Measurements from ENCODE around the gene PRDM5. TPM values are rescaled to one million over a fixed set of nuclear protein-coding genes. Genes with fewer than 3 reads are reported as not detected.

PRDM5 gene
- total RNA-seq, 4 donors from 2014 or later = 37.6 to 96.6 (median 52.6) TPM

DNA sequence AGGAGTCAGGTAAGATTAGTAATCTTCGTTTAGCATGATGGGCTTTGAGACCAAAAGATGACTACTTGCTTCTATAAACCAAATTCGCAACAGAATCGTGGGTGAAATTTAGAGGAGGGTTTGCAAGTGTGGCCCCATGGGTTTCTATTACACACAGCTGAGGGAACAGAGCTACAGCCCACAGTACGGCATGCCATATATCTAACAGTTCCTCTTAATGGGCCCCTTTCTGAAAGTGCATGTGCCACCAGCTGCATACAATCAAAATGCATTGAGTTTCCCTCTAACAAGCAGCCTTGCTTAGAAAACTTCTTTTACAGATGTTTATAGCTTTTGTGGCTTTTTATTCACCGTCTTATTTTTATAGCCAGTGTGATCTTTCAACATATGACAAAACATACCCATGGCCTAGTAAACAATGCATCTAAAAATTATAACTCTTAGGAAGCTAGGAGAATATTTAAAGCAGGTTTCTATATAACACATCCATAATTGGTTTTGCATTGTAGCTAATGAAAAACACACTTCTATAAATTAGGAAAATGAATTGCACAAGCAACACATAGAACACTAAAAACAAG, 202.1 kb downstream of the PRDM5 start:
- Histone ChIP-seq H3K27ac (no peak overlapping the region), H3K36me3 (no peaks in the 10 kb centered on the region), H3K4me3 (no peak overlapping the region), H3K4me1 (no peaks in the 10 kb centered on the region), H3K27me3 (no peaks in the 10 kb centered on the region), H3K9me3 (no peaks in the 10 kb centered on the region)
- no peak for TF ChIP-seq POLR2A (IDR thresholded peaks at IDR 0.05)
- TF ChIP-seq, protein P1, sequence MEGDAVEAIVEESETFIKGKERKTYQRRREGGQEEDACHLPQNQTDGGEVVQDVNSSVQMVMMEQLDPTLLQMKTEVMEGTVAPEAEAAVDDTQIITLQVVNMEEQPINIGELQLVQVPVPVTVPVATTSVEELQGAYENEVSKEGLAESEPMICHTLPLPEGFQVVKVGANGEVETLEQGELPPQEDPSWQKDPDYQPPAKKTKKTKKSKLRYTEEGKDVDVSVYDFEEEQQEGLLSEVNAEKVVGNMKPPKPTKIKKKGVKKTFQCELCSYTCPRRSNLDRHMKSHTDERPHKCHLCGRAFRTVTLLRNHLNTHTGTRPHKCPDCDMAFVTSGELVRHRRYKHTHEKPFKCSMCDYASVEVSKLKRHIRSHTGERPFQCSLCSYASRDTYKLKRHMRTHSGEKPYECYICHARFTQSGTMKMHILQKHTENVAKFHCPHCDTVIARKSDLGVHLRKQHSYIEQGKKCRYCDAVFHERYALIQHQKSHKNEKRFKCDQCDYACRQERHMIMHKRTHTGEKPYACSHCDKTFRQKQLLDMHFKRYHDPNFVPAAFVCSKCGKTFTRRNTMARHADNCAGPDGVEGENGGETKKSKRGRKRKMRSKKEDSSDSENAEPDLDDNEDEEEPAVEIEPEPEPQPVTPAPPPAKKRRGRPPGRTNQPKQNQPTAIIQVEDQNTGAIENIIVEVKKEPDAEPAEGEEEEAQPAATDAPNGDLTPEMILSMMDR (IDR thresholded peaks at IDR 0.05) = no peak
- no peak for DNase-seq
- intact Hi-C loops (cut with DNase I; ENCODE audit: low total_unique reads) = no loop called here

DNA sequence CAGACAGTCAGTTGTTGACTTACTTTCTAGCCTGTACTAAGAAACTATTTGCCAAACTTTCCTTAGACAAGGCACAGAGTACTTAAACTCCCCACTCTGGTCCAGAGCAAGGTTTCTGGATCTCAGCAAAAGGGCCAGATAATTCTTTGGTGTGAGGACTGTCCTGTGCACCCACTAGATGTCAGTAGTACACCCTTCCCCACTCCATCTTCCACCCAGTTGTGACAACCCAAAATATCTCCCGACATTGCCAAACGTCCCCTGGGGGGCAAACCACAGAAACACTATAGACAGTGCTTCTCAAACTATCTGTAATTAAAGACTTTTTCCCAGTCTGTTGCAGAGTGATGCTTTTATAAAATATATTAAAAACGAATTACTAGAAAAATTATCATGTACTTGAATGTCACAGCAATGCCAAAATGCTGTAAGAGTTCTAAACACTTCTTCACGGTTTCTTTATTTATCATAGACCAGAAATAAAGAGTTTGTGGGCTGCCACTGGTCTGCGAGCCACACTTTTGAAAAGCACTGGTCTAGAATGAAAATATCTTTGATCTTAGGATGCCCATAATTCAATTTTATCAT, 203.5 kb downstream of the PRDM5 start:
- Histone ChIP-seq H3K27ac (no peak overlapping the region), H3K4me1 (no peaks in the 10 kb centered on the region), H3K36me3 (no peaks in the 10 kb centered on the region), H3K27me3 (no peaks in the 10 kb centered on the region), H3K4me3 (no peak overlapping the region), H3K9me3 (no peaks in the 10 kb centered on the region)
- peak in 1 of 2 donors; percentile 17 for DNase-seq
- intact Hi-C loops (cut with DNase I; ENCODE audit: low total_unique reads) = no loop called here
- TF ChIP-seq, protein P1 (IDR thresholded peaks at IDR 0.05) = peak; percentile 22 to 38 (median 27)
- no peak for TF ChIP-seq POLR2A (IDR thresholded peaks at IDR 0.05)

DNA sequence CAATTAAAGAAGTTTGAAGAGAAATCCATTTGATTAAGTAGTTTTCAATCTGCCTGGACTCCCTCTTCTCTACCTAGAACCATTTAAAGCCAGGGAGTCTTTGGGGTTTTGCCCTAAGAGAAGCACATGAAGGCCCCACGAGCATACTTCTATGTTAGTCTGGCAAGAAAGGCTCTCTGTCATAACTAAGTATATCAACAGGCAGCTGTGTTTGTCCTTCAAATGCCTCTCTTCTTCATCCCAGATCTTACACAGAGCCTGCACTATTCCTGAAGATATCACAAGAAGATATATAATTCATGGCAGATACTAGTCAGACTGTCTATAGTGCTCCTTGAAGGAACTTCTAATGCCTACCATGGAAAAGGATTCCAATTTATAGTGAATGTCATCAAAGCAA, 206.2 kb downstream of the PRDM5 start:
- Histone ChIP-seq H3K9me3 (no peaks in the 10 kb centered on the region), H3K4me1 (no peaks in the 10 kb centered on the region), H3K27me3 (no peaks in the 10 kb centered on the region), H3K36me3 (no peaks in the 10 kb centered on the region), H3K27ac (no peak overlapping the region), H3K4me3 (no peak overlapping the region)
- TF ChIP-seq POLR2A (IDR thresholded peaks at IDR 0.05) = no peak
- TF ChIP-seq, protein P1 (IDR thresholded peaks at IDR 0.05) = no peak
- intact Hi-C loops (cut with DNase I; ENCODE audit: low total_unique reads) = no loop called here
- DNase-seq = no peak

DNA sequence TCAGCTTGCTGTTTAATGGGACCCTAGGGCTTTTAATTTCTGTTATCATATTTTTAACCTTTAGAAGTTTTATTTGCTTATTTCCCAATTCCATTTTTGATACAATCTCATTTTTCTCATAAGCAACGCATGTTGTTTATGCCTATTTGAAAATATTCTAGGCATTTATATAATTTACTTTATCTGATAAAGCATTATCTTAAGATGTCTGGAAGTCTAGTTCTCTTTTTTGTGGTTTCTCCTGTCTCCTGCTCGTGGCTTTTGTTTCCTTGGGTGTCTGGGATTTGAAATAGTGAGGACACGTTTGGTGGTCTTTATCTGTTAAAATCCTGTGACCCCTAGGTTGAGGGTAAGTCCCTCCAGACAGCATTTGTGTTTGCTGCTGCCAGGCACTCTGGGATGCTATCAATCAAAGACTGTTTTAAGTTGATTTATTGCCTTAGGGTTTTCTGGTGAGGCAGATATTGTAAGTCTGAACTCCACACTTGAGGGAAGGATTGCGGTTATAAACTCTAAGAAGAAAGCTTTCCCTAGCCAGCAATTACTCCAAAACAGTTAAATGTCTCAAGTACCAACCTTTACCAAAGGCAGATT, 208.0 kb downstream of the PRDM5 start:
- intact Hi-C loops (cut with DNase I; ENCODE audit: low total_unique reads) = no loop called here
- no peak for TF ChIP-seq POLR2A (IDR thresholded peaks at IDR 0.05)
- TF ChIP-seq, protein P1 (IDR thresholded peaks at IDR 0.05) = no peak
- no peak for DNase-seq
- Histone ChIP-seq H3K9me3 (no peaks in the 10 kb centered on the region), H3K4me3 (no peak overlapping the region), H3K27me3 (no peaks in the 10 kb centered on the region), H3K27ac (no peak overlapping the region), H3K4me1 (no peaks in the 10 kb centered on the region), H3K36me3 (no peaks in the 10 kb centered on the region)

DNA sequence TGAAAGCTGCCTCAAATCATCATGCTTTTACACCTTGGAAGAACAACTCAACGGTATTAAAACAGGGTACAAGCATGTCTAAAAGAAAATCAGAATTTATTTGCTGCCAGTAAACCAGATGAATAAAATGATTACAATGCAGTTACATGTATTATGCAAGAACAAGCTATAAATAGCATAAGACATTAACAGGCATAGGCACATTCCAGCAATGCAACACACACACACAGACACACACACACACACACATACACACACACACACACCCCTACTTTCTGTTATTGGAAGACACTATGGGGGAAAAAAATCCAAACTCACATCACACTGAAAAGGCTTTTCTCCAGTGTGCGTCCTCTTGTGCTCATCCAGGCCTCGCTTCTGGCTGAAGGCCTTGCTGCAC, 212.5 kb downstream of the PRDM5 start:
- Histone ChIP-seq H3K4me3 (no peak overlapping the region), H3K4me1 (no peaks in the 10 kb centered on the region), H3K36me3 (no peaks in the 10 kb centered on the region), H3K27ac (no peak overlapping the region), H3K27me3 (no peaks in the 10 kb centered on the region), H3K9me3 (no peaks in the 10 kb centered on the region)
- TF ChIP-seq POLR2A (IDR thresholded peaks at IDR 0.05) = no peak
- TF ChIP-seq, protein P1 (IDR thresholded peaks at IDR 0.05) = no peak
- intact Hi-C loops (cut with DNase I; ENCODE audit: low total_unique reads) = no loop called here
- no peak for DNase-seq
